Mucosa of descending colon (tissue), 3 donors: ENCODE data around the gene CD81. TPM values are rescaled to one million over a fixed set of nuclear protein-coding genes. Genes with fewer than 3 reads are reported as not detected.

Experiments used
- ATAC-seq: fragments of 200-7000 bp; cut with Tn5 transposase; one replicate; pipeline ENCODE4 v1.9.1; 2020; ENCODE audit warnings: mild to moderate bottlenecking, moderate library complexity
- DNase-seq, 3 donors: peaks; one replicate each; pipeline ENCODE4 v3.0.0-alpha.2; 2020
- H3K36me3 ChIP-seq: fragments of 200-600 bp; one replicate; pipeline ENCODE4 v1.8.0; 2021; ENCODE audit warnings: low read depth, mild to moderate bottlenecking
- H3K4me1 ChIP-seq: fragments of 200-600 bp; one replicate; pipeline ENCODE4 v1.8.0; 2021; ENCODE audit warnings: low read depth, mild to moderate bottlenecking
- H3K4me3 ChIP-seq: fragments of 200-600 bp; one replicate; pipeline ENCODE4 v1.8.0; 2021; ENCODE audit warnings: mild to moderate bottlenecking
- H3K9me3 ChIP-seq: fragments of 200-600 bp; one replicate; pipeline ENCODE4 v1.8.0; 2021; ENCODE audit warnings: mild to moderate bottlenecking
- intact Hi-C, 2 donors: fragments of 100-400 bp; cut with DNase I in 1 of 2; cut with micrococcal nuclease in 1 of 2; formaldehyde crosslinking; loops; one replicate each; pipeline versions ENCODE4 v1.11.0 to v1.11.1; 2022; cut with DNase I, micrococcal nuclease
- total RNA-seq, 3 donors: library from RNA; stranded (reverse); fragmentation: NEBNext Ultra II Directional in 2 of 3; extraction: Animal tissue kit (Norgen Biotek cat#: 25700) in 2 of 3; gene quantifications; one replicate each; pipeline versions ENCODE4 v1.2.1 to v1.2.4, GENCODE V29; 2021 to 2023
- TF ChIP-seq, protein P1 (sequence below): fragments of 200-600 bp; IDR thresholded peaks from one replicate; pipeline ENCODE4 v1.8.0; 2022; ENCODE audit warnings: antibody characterized with exemption, mild to moderate bottlenecking
- donor health status: DM: no; HTN: no; CAD: no; lungs with moderate emphysema.
- donor health status: DM: no; HTN: no; CAD: no.
- donor health status: DM: no; HTN: yes; CAD: no.

CD81 gene
- total RNA-seq, 3 donors from 2014 or later: 98.7 to 551 (median 186) TPM

DNA sequence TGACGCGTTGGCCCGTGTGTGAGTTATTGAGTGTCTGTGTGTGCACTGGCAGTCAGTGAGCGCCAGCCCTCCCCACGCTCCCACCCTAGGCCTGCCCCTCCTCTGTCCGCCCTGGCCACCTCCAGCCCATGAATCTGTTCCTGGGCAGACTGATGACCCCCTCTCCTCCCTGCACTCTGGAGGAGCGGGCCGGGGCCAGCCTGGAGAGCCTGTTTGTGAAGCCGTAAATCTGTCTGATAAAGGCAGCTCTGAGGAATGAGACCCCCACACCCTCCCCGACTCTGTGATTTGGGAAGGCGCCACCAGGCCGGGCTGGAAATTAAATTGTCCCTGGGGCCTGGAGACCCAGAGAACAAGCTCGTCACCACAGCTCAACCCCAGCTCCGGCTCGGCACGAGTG lies 32.0 kb downstream of the CD81 start:
- H3K4me3 ChIP-seq: no peak overlapping the region
- no peak for ATAC-seq
- no peaks in the 10 kb centered on the region for H3K36me3 ChIP-seq
- intact Hi-C loops: no loop called here
- TF ChIP-seq, protein P1, sequence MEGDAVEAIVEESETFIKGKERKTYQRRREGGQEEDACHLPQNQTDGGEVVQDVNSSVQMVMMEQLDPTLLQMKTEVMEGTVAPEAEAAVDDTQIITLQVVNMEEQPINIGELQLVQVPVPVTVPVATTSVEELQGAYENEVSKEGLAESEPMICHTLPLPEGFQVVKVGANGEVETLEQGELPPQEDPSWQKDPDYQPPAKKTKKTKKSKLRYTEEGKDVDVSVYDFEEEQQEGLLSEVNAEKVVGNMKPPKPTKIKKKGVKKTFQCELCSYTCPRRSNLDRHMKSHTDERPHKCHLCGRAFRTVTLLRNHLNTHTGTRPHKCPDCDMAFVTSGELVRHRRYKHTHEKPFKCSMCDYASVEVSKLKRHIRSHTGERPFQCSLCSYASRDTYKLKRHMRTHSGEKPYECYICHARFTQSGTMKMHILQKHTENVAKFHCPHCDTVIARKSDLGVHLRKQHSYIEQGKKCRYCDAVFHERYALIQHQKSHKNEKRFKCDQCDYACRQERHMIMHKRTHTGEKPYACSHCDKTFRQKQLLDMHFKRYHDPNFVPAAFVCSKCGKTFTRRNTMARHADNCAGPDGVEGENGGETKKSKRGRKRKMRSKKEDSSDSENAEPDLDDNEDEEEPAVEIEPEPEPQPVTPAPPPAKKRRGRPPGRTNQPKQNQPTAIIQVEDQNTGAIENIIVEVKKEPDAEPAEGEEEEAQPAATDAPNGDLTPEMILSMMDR: no peak
- no peaks in the 10 kb centered on the region for H3K4me1 ChIP-seq
- no peak for DNase-seq
- H3K9me3 ChIP-seq: no peaks in the 10 kb centered on the region

DNA sequence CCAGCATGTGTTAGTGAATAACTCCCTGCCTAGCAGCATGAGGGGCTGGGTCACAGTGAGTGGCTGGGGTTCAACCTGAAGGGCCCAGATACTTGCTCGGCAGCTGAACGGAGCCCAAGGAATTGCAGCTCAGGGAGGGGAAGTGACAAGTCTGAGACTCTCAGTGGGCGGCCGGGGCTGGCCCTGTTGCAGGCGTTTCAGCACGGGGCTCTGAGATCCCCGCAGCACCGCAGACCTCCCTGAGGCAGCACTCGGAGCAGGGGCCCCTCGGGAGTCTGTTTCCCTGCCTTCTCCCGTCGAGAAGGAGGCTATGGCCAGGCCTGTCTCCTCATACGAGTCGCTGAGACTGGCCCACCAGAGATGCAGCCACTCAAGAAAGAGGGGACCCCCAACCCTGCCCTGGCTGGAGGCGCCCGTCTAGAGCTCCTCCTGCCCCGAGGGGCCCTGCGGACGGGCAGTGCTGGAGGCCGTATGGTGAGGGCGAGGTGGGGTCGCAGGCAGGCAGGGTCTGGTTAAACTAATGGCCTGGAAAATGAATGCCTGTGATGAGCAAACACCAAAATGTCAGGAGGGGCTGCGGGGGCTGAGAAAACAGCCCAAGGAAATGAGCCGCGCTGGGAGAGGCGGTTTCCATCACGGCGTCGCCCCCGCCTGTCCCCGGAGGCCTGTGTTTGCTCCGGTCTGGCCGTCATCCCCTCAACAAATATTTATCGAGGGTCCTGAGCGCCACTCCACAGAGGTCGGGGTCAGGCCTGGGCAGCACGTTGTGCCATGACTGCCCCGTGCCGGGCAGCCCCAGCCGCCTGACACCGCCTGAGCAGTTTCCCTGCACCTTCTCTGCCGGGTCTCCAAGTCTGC lies 32.7 kb downstream of the CD81 start:
- H3K36me3 ChIP-seq: no peaks in the 10 kb centered on the region
- TF ChIP-seq, protein P1: no peak
- H3K4me3 ChIP-seq: no peak overlapping the region
- intact Hi-C loops: no loop called here
- no peak for DNase-seq
- H3K4me1 ChIP-seq: no peaks in the 10 kb centered on the region
- no peaks in the 10 kb centered on the region for H3K9me3 ChIP-seq
- no peak for ATAC-seq

DNA sequence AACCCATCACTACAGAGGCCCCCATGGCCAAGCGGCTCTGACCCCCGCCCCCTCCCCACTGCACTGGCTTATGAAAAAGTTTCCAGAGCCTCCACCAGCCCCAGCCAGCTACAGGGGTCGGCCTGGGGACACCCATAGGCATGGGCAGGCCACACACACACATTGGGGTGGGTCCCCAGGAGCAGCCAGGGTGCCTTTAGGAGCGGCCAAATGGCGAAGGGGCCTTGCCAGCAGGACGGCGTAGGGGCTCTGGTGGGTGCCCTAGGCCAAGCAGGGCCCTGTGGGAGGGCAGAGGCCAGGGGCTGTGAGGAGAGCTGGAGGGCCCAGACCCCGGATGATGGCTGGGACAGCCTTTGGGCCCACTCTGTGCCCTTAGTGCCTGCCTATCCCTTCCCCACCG lies 33.5 kb downstream of the CD81 start:
- Histone ChIP-seq H3K4me3 (no peak overlapping the region), H3K4me1 (no peaks in the 10 kb centered on the region), H3K9me3 (no peaks in the 10 kb centered on the region), H3K36me3 (no peaks in the 10 kb centered on the region)
- DNase-seq: no peak
- TF ChIP-seq, protein P1: no peak
- intact Hi-C loops: no loop called here
- no peak for ATAC-seq

DNA sequence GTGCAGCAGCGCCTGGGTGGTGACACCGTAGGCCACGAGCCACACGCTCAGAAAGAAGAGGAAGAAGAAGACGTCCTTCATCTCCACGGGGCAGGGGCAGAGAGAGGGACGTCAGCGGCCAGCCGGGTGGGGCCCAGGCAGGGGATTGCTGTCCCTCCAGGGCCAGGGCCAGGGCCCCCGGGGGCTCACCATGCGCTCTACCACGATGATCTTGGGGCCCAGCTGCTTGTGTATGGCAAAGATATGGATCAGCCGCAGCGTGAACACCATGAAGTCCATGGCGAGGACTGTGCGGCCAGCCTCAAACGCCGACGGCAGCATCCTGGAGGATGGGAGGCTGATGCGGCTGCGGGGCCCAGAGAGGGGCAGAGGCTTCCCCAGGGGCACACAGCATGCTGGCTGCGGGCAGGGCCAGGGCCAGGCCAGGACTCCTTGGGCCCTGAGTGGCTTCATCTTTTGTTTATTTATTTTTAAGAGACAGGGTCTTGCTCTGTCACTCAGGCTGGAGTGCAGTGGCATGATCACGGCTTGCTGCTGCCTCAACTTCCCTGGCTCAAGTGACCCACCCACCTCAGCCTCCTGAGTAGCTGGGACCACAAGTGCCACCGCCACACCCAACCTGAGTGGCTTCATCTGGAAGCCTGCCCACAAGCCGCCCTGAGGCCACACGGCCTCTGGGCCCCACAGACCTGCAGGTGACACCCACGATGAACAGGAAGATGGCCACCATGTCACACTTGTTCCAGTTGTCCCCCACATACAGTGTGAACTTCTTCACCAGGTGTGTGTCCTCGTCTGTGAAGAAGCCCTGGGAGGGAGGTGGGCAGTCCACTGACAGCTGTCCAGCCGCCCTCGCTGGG lies 34.6 kb downstream of the CD81 start:
- Histone ChIP-seq H3K36me3 (no peaks in the 10 kb centered on the region), H3K9me3 (no peaks in the 10 kb centered on the region), H3K4me1 (no peaks in the 10 kb centered on the region), H3K4me3 (no peak overlapping the region)
- ATAC-seq (no peak), DNase-seq (no peak)
- intact Hi-C loops: no loop called here
- TF ChIP-seq, protein P1: no peak

DNA sequence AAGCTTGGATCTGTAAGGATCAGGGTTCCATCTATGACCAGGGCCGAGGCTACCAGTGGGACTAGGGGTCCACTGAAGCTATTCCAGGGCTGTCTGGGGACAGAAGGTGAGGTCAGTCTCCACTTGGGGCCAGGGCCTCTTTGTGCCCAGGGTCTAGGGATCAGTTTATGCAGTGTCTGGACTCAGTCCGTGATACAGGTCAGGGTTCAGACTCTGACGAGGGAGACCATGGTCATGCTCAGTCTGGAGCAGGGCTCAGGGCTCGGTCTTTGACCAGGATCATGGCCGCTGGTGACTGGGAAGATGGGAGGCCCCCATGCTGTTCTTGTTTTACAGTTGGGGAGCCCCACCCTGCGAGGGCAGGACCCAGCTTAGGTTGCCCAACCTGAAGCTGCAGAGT lies 35.2 kb downstream of the CD81 start:
- no peaks in the 10 kb centered on the region for H3K36me3 ChIP-seq
- ATAC-seq: no peak
- H3K4me1 ChIP-seq: no peaks in the 10 kb centered on the region
- no peaks in the 10 kb centered on the region for H3K9me3 ChIP-seq
- H3K4me3 ChIP-seq: no peak overlapping the region
- intact Hi-C loops: no loop called here
- DNase-seq: no peak
- TF ChIP-seq, protein P1: no peak
